A673 (cell line): ENCODE results near the gene CAPN9. TPM values are rescaled to one million over a fixed set of nuclear protein-coding genes. Genes with fewer than 3 reads are reported as not detected.

Source experiments
- BruUV-seq: library from RNA; stranded (reverse); fragments of 400-500 nt; replicated peaks from 2 replicates; lab custom pipeline; 2021; lab: Mats Ljungman, UMichigan
- CTCF ChIA-PET: fragments of 300-600 bp; sonication (Branson Sonifier 250); formaldehyde crosslinking; loops from one replicate; lab custom pipeline; 2022; ENCODE audit warnings: antibody characterized with exemption; lab: Charles Lee
- POLR2A ChIA-PET: fragments of 300-600 bp; sonication (Branson Sonifier 250); formaldehyde crosslinking; loops from one replicate; lab custom pipeline; 2022; ENCODE audit warnings: antibody characterized with exemption; ENCODE audit not compliant: low non-redundant PET; lab: Charles Lee
- DNase-seq: peaks from one replicate; pipeline ENCODE4 v3.0.0-alpha.2; 2015; ENCODE audit warnings: low spot score
- H3K27ac ChIP-seq: fragments of 200-600 bp; sonication (generic); 2 replicates; pipeline ENCODE4 v1.5.1; 2016; ENCODE audit warnings: mixed run types, low read depth, mild to moderate bottlenecking, mixed read lengths, antibody characterized with exemption, low read length; ENCODE audit not compliant: poor library complexity, severe bottlenecking
- H3K27me3 ChIP-seq: fragments of 200-600 bp; sonication (generic); replicated peaks from 2 replicates; pipeline ENCODE4 v1.6.1; 2017; ENCODE audit warnings: mixed run types, low read depth, mild to moderate bottlenecking, mixed read lengths, antibody characterized with exemption, low read length; ENCODE audit not compliant: insufficient read depth, poor library complexity
- H3K36me3 ChIP-seq: fragments of 200-600 bp; sonication (generic); 2 replicates; pipeline ENCODE4 v1.6.1; 2016; ENCODE audit warnings: mixed run types, mild to moderate bottlenecking, mixed read lengths, antibody characterized with exemption, low read length; ENCODE audit not compliant: insufficient read depth, poor library complexity, severe bottlenecking
- H3K4me1 ChIP-seq: fragments of 200-600 bp; sonication (generic); 2 replicates; pipeline ENCODE4 v1.6.1; 2017; ENCODE audit warnings: mixed run types, mild to moderate bottlenecking, mixed read lengths, antibody characterized with exemption, low read length; ENCODE audit not compliant: insufficient read depth, poor library complexity, severe bottlenecking
- H3K4me3 ChIP-seq: fragments of 200-600 bp; sonication (generic); 2 replicates; pipeline ENCODE4 v1.5.1; 2016; ENCODE audit warnings: low read depth, mixed run types, mild to moderate bottlenecking, mixed read lengths, low read length; ENCODE audit not compliant: poor library complexity, severe bottlenecking
- H3K9me3 ChIP-seq: fragments of 200-600 bp; sonication (generic); 2 replicates; pipeline ENCODE4 v1.6.1; 2016; ENCODE audit warnings: mixed run types, low read depth, mild to moderate bottlenecking, mixed read lengths, antibody characterized with exemption, low read length; ENCODE audit not compliant: poor library complexity, severe bottlenecking
- EZH2 ChIP-seq: fragments of 200-600 bp; sonication (generic); IDR thresholded peaks from 2 replicates; pipeline ENCODE4 v1.6.1; 2017; ENCODE audit warnings: borderline replicate concordance, low read depth, mild to moderate bottlenecking, mixed read lengths, antibody characterized with exemption, low read length; ENCODE audit not compliant: poor library complexity, severe bottlenecking
- intact Hi-C: fragments of 100-400 bp; cut with micrococcal nuclease; formaldehyde crosslinking; loops from one replicate; pipeline ENCODE4 v1.10.0; 2022; ENCODE audit not compliant: unreplicated experiment
- total RNA-seq: library from RNA; stranded (reverse); gene quantifications from 2 replicates; pipeline ENCODE4 v1.2.3, GENCODE V29; 2021
- TF ChIP-seq, protein P1 (sequence below): fragments of 300-800, 200-600 bp; sonication (generic); conservative IDR thresholded peaks from 2 replicates; pipeline ENCODE4 v1.5.1; 2017; ENCODE audit warnings: low read depth, mild to moderate bottlenecking, antibody characterized with exemption, low read length, moderate library complexity, mixed read lengths

CAPN9 gene
- total RNA-seq, 1 experiment from 2014 or later: not detected

DNA sequence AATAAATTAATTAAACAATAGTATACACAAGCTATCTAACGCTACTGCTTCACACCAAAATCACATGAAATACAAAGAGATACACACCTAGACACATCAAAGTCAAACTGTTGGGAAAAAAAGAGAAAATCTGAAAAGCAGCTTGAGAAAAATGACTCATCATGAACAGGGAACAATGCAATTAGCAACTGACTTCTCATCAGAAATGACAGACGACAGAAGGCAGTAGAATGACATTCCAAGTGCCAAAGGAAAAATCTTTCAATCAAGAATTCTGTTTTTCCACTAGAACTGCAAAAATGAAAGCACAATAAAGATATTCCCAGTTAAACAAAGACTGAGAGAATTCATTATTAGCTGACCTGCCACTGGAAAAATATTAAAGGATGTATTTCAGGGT is 57.2 kb downstream of the CAPN9 start:
- TF ChIP-seq EZH2: no peak
- TF ChIP-seq, protein P1, sequence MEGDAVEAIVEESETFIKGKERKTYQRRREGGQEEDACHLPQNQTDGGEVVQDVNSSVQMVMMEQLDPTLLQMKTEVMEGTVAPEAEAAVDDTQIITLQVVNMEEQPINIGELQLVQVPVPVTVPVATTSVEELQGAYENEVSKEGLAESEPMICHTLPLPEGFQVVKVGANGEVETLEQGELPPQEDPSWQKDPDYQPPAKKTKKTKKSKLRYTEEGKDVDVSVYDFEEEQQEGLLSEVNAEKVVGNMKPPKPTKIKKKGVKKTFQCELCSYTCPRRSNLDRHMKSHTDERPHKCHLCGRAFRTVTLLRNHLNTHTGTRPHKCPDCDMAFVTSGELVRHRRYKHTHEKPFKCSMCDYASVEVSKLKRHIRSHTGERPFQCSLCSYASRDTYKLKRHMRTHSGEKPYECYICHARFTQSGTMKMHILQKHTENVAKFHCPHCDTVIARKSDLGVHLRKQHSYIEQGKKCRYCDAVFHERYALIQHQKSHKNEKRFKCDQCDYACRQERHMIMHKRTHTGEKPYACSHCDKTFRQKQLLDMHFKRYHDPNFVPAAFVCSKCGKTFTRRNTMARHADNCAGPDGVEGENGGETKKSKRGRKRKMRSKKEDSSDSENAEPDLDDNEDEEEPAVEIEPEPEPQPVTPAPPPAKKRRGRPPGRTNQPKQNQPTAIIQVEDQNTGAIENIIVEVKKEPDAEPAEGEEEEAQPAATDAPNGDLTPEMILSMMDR: no peak
- no peak for DNase-seq
- intact Hi-C loops: no loop called here
- BruUV-seq: no TSS peak
- H3K9me3 ChIP-seq: no peaks in the 10 kb centered on the region
- H3K27me3 ChIP-seq: peaks cover 2% of the 10 kb centered on the region
- H3K4me3 ChIP-seq: no peak overlapping the region
- ChIA-PET CTCF (no interaction called here), POLR2A (no interaction called here)
- H3K27ac ChIP-seq: no peak overlapping the region
- no peaks in the 10 kb centered on the region for H3K36me3 ChIP-seq
- H3K4me1 ChIP-seq: no peaks in the 10 kb centered on the region

- CTCF ChIA-PET: no interaction called here
- TF ChIP-seq, protein P1: no peak
- no peak for TF ChIP-seq EZH2
- no TSS peak for BruUV-seq
Measured at GRCh38 chr1:230806552-230806951, 59.4 kb downstream of the CAPN9 start.

DNA sequence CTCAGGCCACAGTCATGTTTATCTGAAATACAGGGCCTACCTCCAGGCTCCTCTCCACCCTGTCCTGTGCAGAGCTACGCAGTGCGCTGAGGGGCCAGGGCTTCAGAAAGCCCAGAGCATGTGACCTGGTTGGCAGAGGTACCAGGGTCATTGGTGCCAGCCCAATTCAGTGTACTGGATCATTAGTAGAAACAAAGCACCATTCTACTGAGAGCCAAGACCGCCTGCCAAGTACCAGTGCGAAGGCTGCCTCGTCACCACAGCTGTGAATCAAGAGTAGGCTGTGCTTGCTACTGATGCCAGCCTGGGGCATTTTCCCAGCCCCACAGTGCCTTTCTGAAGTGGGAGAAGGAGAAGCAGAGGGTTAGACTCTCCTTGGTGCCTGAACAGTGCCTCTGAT is 59.8 kb downstream of the CAPN9 start:
- POLR2A ChIA-PET: no interaction called here
- intact Hi-C loops: no loop called here

More at GRCh38 chr1:230806552-230806951, 59.4 kb downstream of the CAPN9 start:
- H3K27ac ChIP-seq: no peak overlapping the region
- H3K4me1 ChIP-seq: no peaks in the 10 kb centered on the region
- H3K4me3 ChIP-seq: no peak overlapping the region
- no peaks in the 10 kb centered on the region for H3K9me3 ChIP-seq
- intact Hi-C loops: no loop called here
- POLR2A ChIA-PET: no interaction called here
- no peaks in the 10 kb centered on the region for H3K36me3 ChIP-seq
- no peak for DNase-seq
- H3K27me3 ChIP-seq: peaks cover 2% of the 10 kb centered on the region

More for the DNA sequence above, 59.8 kb downstream of the CAPN9 start:
- H3K4me3 ChIP-seq: no peak overlapping the region
- TF ChIP-seq, protein P1: no peak
- TF ChIP-seq EZH2: no peak
- peaks cover 2% of the 10 kb centered on the region for H3K27me3 ChIP-seq
- CTCF ChIA-PET: no interaction called here
- DNase-seq: no peak
- H3K27ac ChIP-seq: no peak overlapping the region
- no peaks in the 10 kb centered on the region for H3K4me1 ChIP-seq
- BruUV-seq: no TSS peak
- H3K36me3 ChIP-seq: no peaks in the 10 kb centered on the region
- H3K9me3 ChIP-seq: no peaks in the 10 kb centered on the region
